Measurements from ENCODE around the gene SORCS2. TPM values are rescaled to one million over a fixed set of nuclear protein-coding genes. Genes with fewer than 3 reads are reported as not detected.
A peak's percentile ranks its signal among the peaks of the same experiment; 100 is the strongest.

Gene SORCS2
- total RNA-seq, 3 donors from 2014 or later: 0.66 to 1.3 (median 0.80) TPM

- Histone ChIP-seq H3K9me3 (no peaks in the 10 kb centered on the region), H3K4me1 (no peaks in the 10 kb centered on the region), H3K36me3 (no peaks in the 10 kb centered on the region), H3K4me3 (no peak overlapping the region), H3K27ac (no peak overlapping the region), H3K27me3 (peaks cover 0 to 6% of the 10 kb centered on the region in 2 donors)
- peak; percentile 14 to 16 for DNase-seq (ENCODE audit: low spot score in 2 of 2)
- TF ChIP-seq POLR2AphosphoS5 (IDR thresholded peaks at IDR 0.05) (no peak), CTCF (IDR thresholded peaks at IDR 0.05) (no peak), POLR2A (IDR thresholded peaks at IDR 0.05) (no peak)
- intact Hi-C loops (cut with DNase I; ENCODE audit: low total_unique reads): no loop called here
These were observed 191.9 kb downstream of the SORCS2 start for GRCh38 chr4:7384003-7384928.

GRCh38 chr4:7384929-7385890, 192.9 kb downstream of the SORCS2 start:
- Histone ChIP-seq H3K4me1 (no peaks in the 10 kb centered on the region), H3K27me3 (no peaks in the 10 kb centered on the region), H3K27ac (no peak overlapping the region), H3K4me3 (no peak overlapping the region), H3K36me3 (no peaks in the 10 kb centered on the region), H3K9me3 (no peaks in the 10 kb centered on the region)
- DNase-seq (ENCODE audit: low spot score in 2 of 2): peak in 1 of 2 donors; percentile 7
- TF ChIP-seq POLR2AphosphoS5 (IDR thresholded peaks at IDR 0.05): no peak
- no peak for TF ChIP-seq POLR2A (IDR thresholded peaks at IDR 0.05)
- TF ChIP-seq CTCF (IDR thresholded peaks at IDR 0.05): no peak
- intact Hi-C loops (cut with DNase I; ENCODE audit: low total_unique reads): no loop called here

GRCh38 chr4:7387925-7388324, 195.6 kb downstream of the SORCS2 start:
- DNase-seq (ENCODE audit: low spot score in 2 of 2): peak in 1 of 2 donors; percentile 4
- intact Hi-C loops (cut with DNase I; ENCODE audit: low total_unique reads): no loop called here

GRCh38 chr4:7388627-7389026, 196.3 kb downstream of the SORCS2 start:
- Histone ChIP-seq H3K4me3 (no peak overlapping the region), H3K4me1 (no peaks in the 10 kb centered on the region), H3K27me3 (peaks cover 0 to 23% of the 10 kb centered on the region in 2 donors), H3K9me3 (no peaks in the 10 kb centered on the region), H3K27ac (no peak overlapping the region), H3K36me3 (no peaks in the 10 kb centered on the region)
- TF ChIP-seq CTCF (IDR thresholded peaks at IDR 0.05): no peak
- TF ChIP-seq POLR2AphosphoS5 (IDR thresholded peaks at IDR 0.05): no peak
- no peak for TF ChIP-seq POLR2A (IDR thresholded peaks at IDR 0.05)
- intact Hi-C loops (cut with DNase I; ENCODE audit: low total_unique reads): no loop called here
- peak in 1 of 2 donors; percentile 13 for DNase-seq (ENCODE audit: low spot score in 2 of 2)

More at GRCh38 chr4:7387925-7388324, 195.6 kb downstream of the SORCS2 start:
- peaks cover 0 to 23% of the 10 kb centered on the region in 2 donors for H3K27me3 ChIP-seq
- no peak overlapping the region for H3K27ac ChIP-seq
- no peak overlapping the region for H3K4me3 ChIP-seq
- H3K4me1 ChIP-seq: no peaks in the 10 kb centered on the region
- no peaks in the 10 kb centered on the region for H3K9me3 ChIP-seq
- no peaks in the 10 kb centered on the region for H3K36me3 ChIP-seq
- TF ChIP-seq CTCF (IDR thresholded peaks at IDR 0.05): no peak
- TF ChIP-seq POLR2A (IDR thresholded peaks at IDR 0.05): no peak
- no peak for TF ChIP-seq POLR2AphosphoS5 (IDR thresholded peaks at IDR 0.05)

Measured in breast epithelium (tissue), 4 donors.